ENCODE data around the gene MAPK10.

The MAPK10 gene

DNA sequence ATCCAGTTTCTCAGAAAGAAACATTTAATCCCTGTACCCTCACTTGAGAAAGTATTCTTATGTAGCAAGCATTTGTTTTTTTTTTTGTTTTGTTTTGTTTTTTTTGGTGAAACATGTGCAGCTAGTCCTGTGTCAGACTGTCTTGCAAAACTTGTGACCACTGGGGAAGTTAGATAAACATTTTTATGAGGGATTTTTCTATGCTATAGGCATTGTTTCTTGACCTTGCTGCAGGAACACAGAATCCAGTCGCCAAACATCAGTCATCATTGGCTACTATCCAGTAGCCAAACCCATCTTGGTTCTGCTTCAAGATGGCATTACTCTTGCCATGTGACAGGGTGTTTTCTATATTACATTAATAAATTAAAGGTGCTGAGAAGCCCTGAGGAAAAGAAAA lies 7.7 kb upstream of the MAPK10 start:
- DNase-seq (ENCODE audit: low spot score): no peak
- TF ChIP-seq, protein P1, sequence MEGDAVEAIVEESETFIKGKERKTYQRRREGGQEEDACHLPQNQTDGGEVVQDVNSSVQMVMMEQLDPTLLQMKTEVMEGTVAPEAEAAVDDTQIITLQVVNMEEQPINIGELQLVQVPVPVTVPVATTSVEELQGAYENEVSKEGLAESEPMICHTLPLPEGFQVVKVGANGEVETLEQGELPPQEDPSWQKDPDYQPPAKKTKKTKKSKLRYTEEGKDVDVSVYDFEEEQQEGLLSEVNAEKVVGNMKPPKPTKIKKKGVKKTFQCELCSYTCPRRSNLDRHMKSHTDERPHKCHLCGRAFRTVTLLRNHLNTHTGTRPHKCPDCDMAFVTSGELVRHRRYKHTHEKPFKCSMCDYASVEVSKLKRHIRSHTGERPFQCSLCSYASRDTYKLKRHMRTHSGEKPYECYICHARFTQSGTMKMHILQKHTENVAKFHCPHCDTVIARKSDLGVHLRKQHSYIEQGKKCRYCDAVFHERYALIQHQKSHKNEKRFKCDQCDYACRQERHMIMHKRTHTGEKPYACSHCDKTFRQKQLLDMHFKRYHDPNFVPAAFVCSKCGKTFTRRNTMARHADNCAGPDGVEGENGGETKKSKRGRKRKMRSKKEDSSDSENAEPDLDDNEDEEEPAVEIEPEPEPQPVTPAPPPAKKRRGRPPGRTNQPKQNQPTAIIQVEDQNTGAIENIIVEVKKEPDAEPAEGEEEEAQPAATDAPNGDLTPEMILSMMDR (IDR thresholded peaks at IDR 0.05; ENCODE audit: extremely low read depth, missing control alignments): no peak

DNA sequence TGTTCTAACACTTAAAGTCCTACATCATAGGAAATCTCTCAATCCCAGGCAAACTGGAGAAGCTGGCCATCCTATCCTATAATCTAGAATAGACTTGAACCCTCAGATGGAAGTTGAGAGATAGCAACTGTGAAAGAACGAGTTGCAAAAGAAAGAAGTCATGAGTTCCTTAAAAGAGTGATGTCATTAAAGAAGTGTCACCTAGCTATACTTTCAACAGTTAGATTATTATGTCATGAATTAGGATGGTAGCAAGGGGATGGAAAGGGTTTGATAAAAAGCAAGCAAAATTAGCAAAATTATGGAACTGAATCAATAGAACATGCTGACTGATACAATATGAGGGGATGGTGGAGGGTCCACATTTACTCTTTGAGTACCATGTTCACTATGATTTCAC lies 7.1 kb upstream of the MAPK10 start:
- DNase-seq (ENCODE audit: low spot score): no peak
- TF ChIP-seq, protein P1 (IDR thresholded peaks at IDR 0.05; ENCODE audit: extremely low read depth, missing control alignments): no peak

DNA sequence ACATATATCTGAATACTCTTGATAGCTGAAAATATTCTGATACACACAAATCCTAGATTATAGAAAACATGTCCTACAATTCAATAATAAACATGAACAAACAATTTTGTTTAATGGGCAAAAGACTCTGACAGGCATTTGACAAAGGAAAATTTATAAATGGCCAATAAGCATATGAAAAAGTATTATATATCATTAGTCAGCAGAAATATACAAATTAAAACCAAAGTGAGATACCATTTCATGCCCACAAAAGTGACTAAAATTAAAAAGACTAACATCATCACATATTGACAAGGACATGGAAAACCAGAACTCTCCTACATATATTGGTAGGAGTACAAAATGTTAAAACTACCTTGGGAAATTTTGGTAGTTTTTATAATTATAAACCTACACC lies 2.7 kb upstream of the MAPK10 start:
- no peak for DNase-seq (ENCODE audit: low spot score)
- TF ChIP-seq, protein P1 (IDR thresholded peaks at IDR 0.05; ENCODE audit: extremely low read depth, missing control alignments): no peak

DNA sequence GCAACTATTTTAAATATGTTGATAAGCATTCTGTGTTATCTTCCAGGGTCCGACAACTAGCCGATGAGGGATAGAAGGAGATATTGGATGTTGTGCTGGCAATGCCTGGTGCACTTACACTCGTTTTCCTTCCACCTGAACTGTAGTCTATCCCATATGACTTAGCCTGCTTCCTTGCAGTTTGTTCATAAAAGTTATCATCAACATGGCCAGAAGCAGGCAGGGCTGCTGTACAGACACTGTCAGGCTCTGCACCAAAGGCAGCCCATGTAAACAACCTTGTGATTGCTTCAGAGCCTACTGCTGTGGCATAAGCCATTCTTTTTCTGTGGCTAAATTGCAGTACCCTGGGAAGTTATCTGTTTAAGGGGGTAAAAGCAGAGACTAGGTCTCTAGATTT lies 1.6 kb downstream of the MAPK10 start:
- no peak for DNase-seq (ENCODE audit: low spot score)
- TF ChIP-seq, protein P1 (IDR thresholded peaks at IDR 0.05; ENCODE audit: extremely low read depth, missing control alignments): no peak

DNA sequence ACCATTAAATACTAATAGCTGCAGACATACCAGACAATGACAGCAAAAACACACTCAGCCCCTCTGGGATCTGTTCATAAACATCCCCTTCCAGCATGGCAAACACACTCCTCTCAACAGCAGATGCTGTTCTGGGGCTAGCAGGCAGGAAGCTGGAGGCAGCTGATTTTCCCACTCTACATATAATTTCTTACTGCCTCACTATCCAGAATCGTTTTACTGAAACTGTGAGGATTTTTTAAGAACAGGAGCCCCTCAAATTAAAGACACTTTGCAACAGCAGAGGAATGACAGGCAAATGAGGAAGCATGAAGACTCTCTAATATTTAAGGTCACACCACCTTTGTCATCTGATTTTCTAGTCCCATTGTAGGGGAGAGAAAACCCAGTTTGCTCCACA lies 2.2 kb downstream of the MAPK10 start:
- TF ChIP-seq, protein P1 (IDR thresholded peaks at IDR 0.05; ENCODE audit: extremely low read depth, missing control alignments): no peak
- no peak for DNase-seq (ENCODE audit: low spot score)

DNA sequence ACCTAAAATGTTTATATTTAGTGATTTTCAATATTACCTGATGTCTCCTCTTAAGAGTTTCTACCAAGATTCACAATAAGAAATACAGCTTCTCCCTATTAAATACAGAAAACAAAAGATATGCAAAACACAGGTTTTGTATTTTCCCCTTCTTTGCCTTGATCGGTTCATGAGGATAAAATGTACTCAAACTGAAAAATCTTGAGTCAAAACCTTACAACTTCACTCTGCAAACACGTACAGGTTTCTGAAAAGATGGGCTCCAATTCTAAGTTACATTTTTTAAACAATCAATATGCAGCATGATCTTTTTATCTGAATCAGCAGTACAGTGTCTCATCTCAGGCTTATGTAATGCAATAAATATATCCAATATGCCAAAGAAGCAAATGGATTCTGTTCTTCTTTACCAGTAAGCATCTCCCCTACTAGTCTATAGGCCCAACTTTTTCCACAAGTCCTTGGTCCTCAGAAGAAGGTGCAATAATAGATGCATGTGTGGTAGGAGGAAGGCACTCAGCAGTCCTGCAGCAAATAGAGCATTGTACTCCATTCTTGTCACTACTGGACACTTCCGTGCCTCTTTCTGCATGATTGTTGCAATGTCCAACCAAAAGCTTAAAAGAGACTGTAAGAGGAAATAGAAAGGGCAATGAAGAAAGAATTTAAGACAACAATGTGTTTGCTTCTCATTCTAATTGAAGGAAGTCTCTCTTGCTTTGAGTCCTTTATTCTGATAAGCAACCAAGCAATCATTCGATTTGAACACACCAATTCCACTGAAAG lies 3.2 kb downstream of the MAPK10 start:
- no peak for DNase-seq (ENCODE audit: low spot score)

DNA sequence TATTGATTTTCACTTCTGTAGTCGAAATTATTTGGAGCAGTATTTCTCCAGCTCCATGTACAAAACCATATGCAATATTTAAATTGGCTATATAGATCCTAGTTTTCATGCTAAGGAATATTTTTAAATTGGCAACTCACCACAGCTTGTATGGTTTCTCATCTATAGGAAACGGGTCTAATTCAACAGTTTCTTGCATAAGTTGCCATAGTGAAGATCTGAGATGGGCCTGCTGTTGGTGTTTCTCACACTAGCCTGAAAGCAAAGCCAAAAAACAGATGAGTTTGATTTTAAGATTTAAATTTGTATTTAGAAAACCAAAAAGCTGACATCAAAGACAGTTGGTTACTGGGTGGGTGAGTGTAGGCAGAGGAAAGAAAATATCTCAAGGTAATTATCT lies 5.5 kb downstream of the MAPK10 start:
- TF ChIP-seq, protein P1 (IDR thresholded peaks at IDR 0.05; ENCODE audit: extremely low read depth, missing control alignments): no peak
- no peak for DNase-seq (ENCODE audit: low spot score)

More for the DNA sequence above, 3.2 kb downstream of the MAPK10 start:
- TF ChIP-seq, protein P1 (IDR thresholded peaks at IDR 0.05; ENCODE audit: extremely low read depth, missing control alignments): no peak
